DOHH2 (cell line): ENCODE data around the gene PUS10.

Experiments used
- H3F3A ChIP-seq: fragments of 200-600 bp; sonication (generic), shearing (Covaris generic); 2 replicates; pipeline ENCODE4 v1.6.0; 2016; ENCODE audit warnings: antibody characterized with exemption, mild to moderate bottlenecking; ENCODE audit not compliant: control insufficient read depth, insufficient read depth
- H3K27ac ChIP-seq: fragments of 200-600 bp; sonication (generic); 2 replicates; pipeline ENCODE4 v1.5.1; 2014; ENCODE audit warnings: low read depth, mild to moderate bottlenecking, low read length, moderate library complexity
- H3K27me3 ChIP-seq: fragments of 200-600 bp; sonication (generic); 2 replicates; pipeline ENCODE4 v1.6.1; 2014; ENCODE audit warnings: mild to moderate bottlenecking, low read length, mixed read lengths; ENCODE audit not compliant: control insufficient read depth
- H3K36me3 ChIP-seq: fragments of 200-600 bp; sonication (generic); 2 replicates; pipeline ENCODE4 v1.6.1; 2014; ENCODE audit warnings: mild to moderate bottlenecking, low read length, moderate library complexity, mixed read lengths; ENCODE audit not compliant: control insufficient read depth
- H3K4me1 ChIP-seq: fragments of 200-600 bp; sonication (generic); 2 replicates; pipeline ENCODE4 v1.6.1; 2014; ENCODE audit warnings: mild to moderate bottlenecking, low read length, mixed read lengths; ENCODE audit not compliant: control insufficient read depth
- H3K4me2 ChIP-seq: fragments of 200-600 bp; sonication (generic); 2 replicates; pipeline ENCODE4 v1.6.0; 2014; ENCODE audit warnings: mild to moderate bottlenecking, low read length, moderate library complexity
- H3K4me3 ChIP-seq: fragments of 200-600 bp; sonication (generic); 2 replicates; pipeline ENCODE4 v1.5.1; 2014; ENCODE audit warnings: mild to moderate bottlenecking, low read length, mixed read lengths
- H3K79me2 ChIP-seq: fragments of 200-600 bp; sonication (generic); 2 replicates; pipeline ENCODE4 v1.6.1; 2014; ENCODE audit warnings: mild to moderate bottlenecking, low read length, mixed read lengths; ENCODE audit not compliant: control insufficient read depth
- H3K9me2 ChIP-seq: fragments of 200-600 bp; sonication (generic); replicated peaks from 2 replicates; pipeline ENCODE4 v1.6.1; 2014; ENCODE audit warnings: mild to moderate bottlenecking, low read length, mixed read lengths; ENCODE audit not compliant: control insufficient read depth
- H3K9me3 ChIP-seq: fragments of 200-600 bp; sonication (generic); 2 replicates; pipeline ENCODE4 v1.6.1; 2014; ENCODE audit warnings: antibody characterized with exemption, low read length, mixed read lengths; ENCODE audit not compliant: control insufficient read depth, insufficient read depth
- H4K20me1 ChIP-seq: fragments of 200-600 bp; sonication (generic); 2 replicates; pipeline ENCODE4 v1.6.0; 2014; ENCODE audit warnings: low read depth, mild to moderate bottlenecking, antibody characterized with exemption, low read length, moderate library complexity; ENCODE audit not compliant: control insufficient read depth, insufficient read depth
- EZH2phosphoT487 ChIP-seq: fragments of 200-600 bp; sonication (generic); IDR thresholded peaks from 2 replicates; pipeline ENCODE4 v1.6.1; 2017; ENCODE audit warnings: borderline replicate concordance, mild to moderate bottlenecking, antibody characterized with exemption, low read length, moderate library complexity, mixed read lengths
- TF ChIP-seq, protein P1 (sequence below): fragments of 200-600 bp; sonication (generic); IDR thresholded peaks from one replicate; pipeline ENCODE4 v1.5.1; 2014; ENCODE audit warnings: antibody characterized with exemption, mild to moderate bottlenecking, low read depth, low read length; ENCODE audit not compliant: poor library complexity, severe bottlenecking

Gene PUS10

DNA sequence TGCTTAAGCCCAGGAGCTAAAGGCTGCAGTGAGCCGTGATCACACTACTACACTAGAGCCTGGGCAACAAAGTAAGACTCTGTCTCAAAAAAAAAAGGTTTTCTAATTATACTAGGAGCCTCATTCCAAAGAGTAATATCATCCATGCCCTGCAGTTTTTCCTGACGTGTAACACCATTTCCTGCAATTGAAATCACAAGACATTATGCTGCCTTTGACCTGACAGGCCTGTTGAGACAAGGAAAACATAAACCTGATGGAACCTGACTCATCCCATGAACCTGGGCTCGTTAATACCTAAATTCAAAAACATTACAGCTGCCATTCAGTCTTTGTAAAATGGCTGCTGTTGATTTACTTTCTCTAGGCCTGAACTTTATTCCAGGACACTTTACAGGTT, 59.3 kb downstream of the PUS10 start:
- no peaks in the 10 kb centered on the region for H4K20me1 ChIP-seq
- no peak overlapping the region for H3K4me2 ChIP-seq
- TF ChIP-seq, protein P1, sequence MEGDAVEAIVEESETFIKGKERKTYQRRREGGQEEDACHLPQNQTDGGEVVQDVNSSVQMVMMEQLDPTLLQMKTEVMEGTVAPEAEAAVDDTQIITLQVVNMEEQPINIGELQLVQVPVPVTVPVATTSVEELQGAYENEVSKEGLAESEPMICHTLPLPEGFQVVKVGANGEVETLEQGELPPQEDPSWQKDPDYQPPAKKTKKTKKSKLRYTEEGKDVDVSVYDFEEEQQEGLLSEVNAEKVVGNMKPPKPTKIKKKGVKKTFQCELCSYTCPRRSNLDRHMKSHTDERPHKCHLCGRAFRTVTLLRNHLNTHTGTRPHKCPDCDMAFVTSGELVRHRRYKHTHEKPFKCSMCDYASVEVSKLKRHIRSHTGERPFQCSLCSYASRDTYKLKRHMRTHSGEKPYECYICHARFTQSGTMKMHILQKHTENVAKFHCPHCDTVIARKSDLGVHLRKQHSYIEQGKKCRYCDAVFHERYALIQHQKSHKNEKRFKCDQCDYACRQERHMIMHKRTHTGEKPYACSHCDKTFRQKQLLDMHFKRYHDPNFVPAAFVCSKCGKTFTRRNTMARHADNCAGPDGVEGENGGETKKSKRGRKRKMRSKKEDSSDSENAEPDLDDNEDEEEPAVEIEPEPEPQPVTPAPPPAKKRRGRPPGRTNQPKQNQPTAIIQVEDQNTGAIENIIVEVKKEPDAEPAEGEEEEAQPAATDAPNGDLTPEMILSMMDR, result no peak
- no peak for TF ChIP-seq EZH2phosphoT487
- H3K9me2 ChIP-seq, result no peaks in the 10 kb centered on the region
- H3K36me3 ChIP-seq, result peaks cover 55% of the 10 kb centered on the region
- H3K9me3 ChIP-seq, result no peaks in the 10 kb centered on the region
- peaks cover 8% of the 10 kb centered on the region for H3K4me1 ChIP-seq
- H3F3A ChIP-seq, result peaks cover 8% of the 10 kb centered on the region; the same call in 1 of the 2 replicates
- no peaks in the 10 kb centered on the region for H3K27me3 ChIP-seq
- H3K4me3 ChIP-seq, result no peak overlapping the region
- H3K27ac ChIP-seq, result no peak overlapping the region
- no peaks in the 10 kb centered on the region for H3K79me2 ChIP-seq

DNA sequence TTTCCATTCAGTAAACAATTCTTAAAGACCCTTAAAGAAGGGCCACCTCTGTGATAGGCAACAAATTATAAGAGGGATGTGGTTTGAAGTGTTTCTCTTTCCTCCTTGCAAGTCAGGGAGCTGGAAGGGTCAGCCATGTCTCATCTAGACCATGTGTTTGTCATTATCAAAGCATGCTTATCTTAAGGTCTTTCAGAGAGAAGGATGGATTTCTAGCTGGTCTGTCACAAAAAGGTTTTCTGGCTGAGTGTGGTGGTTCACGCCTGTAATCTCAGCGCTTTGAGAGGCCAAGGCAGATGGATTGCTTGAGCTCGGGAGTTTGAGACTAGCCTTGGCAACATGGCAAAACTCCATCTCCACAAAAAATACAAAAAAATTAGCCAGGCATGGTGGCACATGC, 59.7 kb downstream of the PUS10 start:
- H3K4me3 ChIP-seq, result no peak overlapping the region
- TF ChIP-seq EZH2phosphoT487, result no peak
- TF ChIP-seq, protein P1, result no peak
- H4K20me1 ChIP-seq, result no peaks in the 10 kb centered on the region
- H3K9me3 ChIP-seq, result no peaks in the 10 kb centered on the region
- H3K4me1 ChIP-seq, result peaks cover 4% of the 10 kb centered on the region
- no peaks in the 10 kb centered on the region for H3K79me2 ChIP-seq
- H3K27me3 ChIP-seq, result no peaks in the 10 kb centered on the region
- H3K4me2 ChIP-seq, result no peak overlapping the region
- peaks cover 8% of the 10 kb centered on the region; the same call in 1 of the 2 replicates for H3F3A ChIP-seq
- H3K9me2 ChIP-seq, result no peaks in the 10 kb centered on the region
- H3K27ac ChIP-seq, result no peak overlapping the region
- peaks cover 55% of the 10 kb centered on the region for H3K36me3 ChIP-seq

DNA sequence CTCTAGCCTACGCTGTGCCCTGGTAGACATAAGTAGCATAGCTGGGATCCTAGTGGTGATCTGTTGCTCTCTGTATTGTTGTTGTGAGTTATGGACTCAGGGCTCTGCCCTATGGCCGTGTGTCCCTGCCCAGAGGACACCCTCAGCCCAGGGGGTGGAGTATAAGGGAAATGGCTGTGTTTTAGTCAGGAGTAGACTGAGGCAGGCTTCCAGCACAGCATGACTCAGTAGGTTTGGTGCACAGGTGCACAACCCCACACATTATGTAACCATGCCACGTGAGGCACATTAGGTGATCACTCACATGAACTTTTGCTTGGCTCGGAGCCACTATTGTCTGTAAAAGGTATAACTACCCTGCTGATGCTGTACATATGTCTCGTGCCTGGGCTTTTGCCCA, 60.4 kb downstream of the PUS10 start:
- Histone ChIP-seq H3K27ac (no peak overlapping the region), H3K4me2 (no peak overlapping the region), H3K36me3 (peaks cover 55% of the 10 kb centered on the region), H3K9me3 (no peaks in the 10 kb centered on the region), H3K4me1 (no peaks in the 10 kb centered on the region), H4K20me1 (no peaks in the 10 kb centered on the region), H3K27me3 (no peaks in the 10 kb centered on the region), H3K9me2 (no peaks in the 10 kb centered on the region), H3F3A (peaks cover 5% of the 10 kb centered on the region; the same call in 1 of the 2 replicates), H3K4me3 (no peak overlapping the region), H3K79me2 (no peaks in the 10 kb centered on the region)
- TF ChIP-seq, protein P1, result no peak

DNA sequence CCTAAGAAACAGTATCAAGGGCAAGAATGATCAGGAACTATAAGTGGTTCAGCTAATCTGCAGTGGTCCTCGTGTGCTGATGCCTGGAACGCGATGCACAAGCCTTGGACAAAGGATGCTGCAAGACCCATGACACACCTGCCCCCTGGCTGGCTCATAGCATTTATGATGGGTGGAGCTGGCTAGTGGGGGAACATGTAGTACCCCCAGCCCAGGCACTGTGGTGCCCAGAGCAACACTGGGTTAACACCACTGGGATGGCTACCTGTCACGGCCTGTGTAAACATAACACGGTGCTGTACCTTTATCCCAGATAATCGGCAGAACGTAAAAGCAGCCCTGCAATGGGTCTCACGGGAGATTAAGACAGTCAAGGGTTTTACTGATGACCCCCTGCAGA, 60.8 kb downstream of the PUS10 start:
- H3F3A ChIP-seq, result peaks cover 5% of the 10 kb centered on the region; the same call in 1 of the 2 replicates
- H3K4me3 ChIP-seq, result no peak overlapping the region
- no peaks in the 10 kb centered on the region for H3K4me1 ChIP-seq
- H3K27ac ChIP-seq, result no peak overlapping the region
- no peaks in the 10 kb centered on the region for H4K20me1 ChIP-seq
- no peaks in the 10 kb centered on the region for H3K27me3 ChIP-seq
- no peaks in the 10 kb centered on the region for H3K9me2 ChIP-seq
- no peaks in the 10 kb centered on the region for H3K9me3 ChIP-seq
- H3K36me3 ChIP-seq, result peaks cover 55% of the 10 kb centered on the region
- TF ChIP-seq, protein P1, result no peak
- TF ChIP-seq EZH2phosphoT487, result no peak
- no peaks in the 10 kb centered on the region for H3K79me2 ChIP-seq
- no peak overlapping the region for H3K4me2 ChIP-seq
